Measurements from ENCODE around the gene PRICKLE2. TPM values are rescaled to one million over a fixed set of nuclear protein-coding genes. Genes with fewer than 3 reads are reported as not detected.
A peak's percentile ranks its signal among the peaks of the same experiment; 100 is the strongest.

The PRICKLE2 gene
- total RNA-seq, 4 donors from 2014 or later, result 71.8 to 99.9 (median 84.4) TPM

DNA sequence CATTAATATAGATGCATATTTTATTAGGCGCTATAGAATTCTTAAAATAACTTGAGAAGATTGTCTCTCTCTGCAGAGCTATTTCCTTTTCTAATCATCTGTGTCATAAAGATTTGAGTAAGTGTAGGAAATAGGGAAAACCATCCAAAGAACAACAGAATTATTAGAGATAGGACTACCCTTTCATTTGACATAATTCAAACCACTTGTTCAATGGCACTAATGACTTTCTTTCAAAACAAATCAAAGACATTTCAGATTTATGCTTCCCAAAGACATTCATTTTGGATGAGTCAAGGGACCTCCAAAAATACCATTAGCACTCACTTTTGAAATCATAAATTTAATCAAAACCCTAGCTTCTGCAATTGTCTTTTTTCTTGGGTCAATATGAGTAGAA lies 29.5 kb downstream of the PRICKLE2 start:
- peak overlapping the region in 3 of 4 donors; percentile 45 to 51 (median 46) for H3K27ac ChIP-seq (replicated peaks in 1 of 4)
- no peaks in the 10 kb centered on the region for H3K9me3 ChIP-seq
- H3K36me3 ChIP-seq, result peaks cover 0 to 17% (median 6%) of the 10 kb centered on the region in 4 donors
- no peak for DNase-seq (ENCODE audit: extremely low spot score)
- no peak for TF ChIP-seq POLR2AphosphoS5 (IDR thresholded peaks at IDR 0.05)
- TF ChIP-seq, protein P1, sequence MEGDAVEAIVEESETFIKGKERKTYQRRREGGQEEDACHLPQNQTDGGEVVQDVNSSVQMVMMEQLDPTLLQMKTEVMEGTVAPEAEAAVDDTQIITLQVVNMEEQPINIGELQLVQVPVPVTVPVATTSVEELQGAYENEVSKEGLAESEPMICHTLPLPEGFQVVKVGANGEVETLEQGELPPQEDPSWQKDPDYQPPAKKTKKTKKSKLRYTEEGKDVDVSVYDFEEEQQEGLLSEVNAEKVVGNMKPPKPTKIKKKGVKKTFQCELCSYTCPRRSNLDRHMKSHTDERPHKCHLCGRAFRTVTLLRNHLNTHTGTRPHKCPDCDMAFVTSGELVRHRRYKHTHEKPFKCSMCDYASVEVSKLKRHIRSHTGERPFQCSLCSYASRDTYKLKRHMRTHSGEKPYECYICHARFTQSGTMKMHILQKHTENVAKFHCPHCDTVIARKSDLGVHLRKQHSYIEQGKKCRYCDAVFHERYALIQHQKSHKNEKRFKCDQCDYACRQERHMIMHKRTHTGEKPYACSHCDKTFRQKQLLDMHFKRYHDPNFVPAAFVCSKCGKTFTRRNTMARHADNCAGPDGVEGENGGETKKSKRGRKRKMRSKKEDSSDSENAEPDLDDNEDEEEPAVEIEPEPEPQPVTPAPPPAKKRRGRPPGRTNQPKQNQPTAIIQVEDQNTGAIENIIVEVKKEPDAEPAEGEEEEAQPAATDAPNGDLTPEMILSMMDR (IDR thresholded peaks at IDR 0.05), result no peak
- TF ChIP-seq EP300 (IDR thresholded peaks at IDR 0.05), result no peak
- no peak overlapping the region for H3K4me3 ChIP-seq
- WGBS, result 81% methylated on average over 1 of the region's 1 CpG
- H3K27me3 ChIP-seq, result no peaks in the 10 kb centered on the region
- intact Hi-C loops (cut with DNase I), result no loop called here
- peaks cover 8 to 67% (median 56%) of the 10 kb centered on the region in 4 donors for H3K4me1 ChIP-seq

DNA sequence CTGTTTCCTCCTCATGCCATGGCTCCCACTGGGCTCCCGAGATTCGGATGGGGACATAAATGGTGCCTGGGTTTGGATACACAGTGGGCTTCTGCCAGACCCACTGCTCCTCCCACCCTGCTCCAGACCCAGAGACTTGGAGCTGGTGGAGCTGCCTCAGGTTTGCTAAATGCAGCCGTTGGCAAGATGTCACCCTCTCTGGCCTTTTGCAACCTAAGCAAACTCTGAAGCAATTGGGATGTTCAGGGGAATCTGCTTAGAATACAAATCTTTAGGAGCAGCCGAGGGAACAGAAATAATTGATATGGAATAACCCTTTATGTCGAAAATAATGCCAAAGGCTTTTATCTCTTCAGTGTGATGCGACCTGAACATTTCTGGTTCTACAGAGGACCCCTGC lies 33.4 kb downstream of the PRICKLE2 start:
- H3K9me3 ChIP-seq, result no peaks in the 10 kb centered on the region
- H3K36me3 ChIP-seq, result no peaks in the 10 kb centered on the region
- TF ChIP-seq POLR2A (IDR thresholded peaks at IDR 0.05; ENCODE audit: low read depth), result no peak
- TF ChIP-seq EP300 (IDR thresholded peaks at IDR 0.05), result no peak
- TF ChIP-seq POLR2AphosphoS5 (IDR thresholded peaks at IDR 0.05), result no peak
- TF ChIP-seq, protein P1 (IDR thresholded peaks at IDR 0.05), result no peak
- no peaks in the 10 kb centered on the region for H3K27me3 ChIP-seq
- peaks cover 45 to 89% (median 83%) of the 10 kb centered on the region in 4 donors for H3K4me1 ChIP-seq
- DNase-seq (ENCODE audit: extremely low spot score), result peak; percentile 62
- WGBS, result 91% methylated on average over 6 of the region's 6 CpGs
- peak overlapping the region in 3 of 4 donors; percentile 12 to 84 (median 81) for H3K27ac ChIP-seq (replicated peaks in 1 of 4)
- intact Hi-C loops (cut with DNase I), result no loop called here
- no peak overlapping the region for H3K4me3 ChIP-seq

DNA sequence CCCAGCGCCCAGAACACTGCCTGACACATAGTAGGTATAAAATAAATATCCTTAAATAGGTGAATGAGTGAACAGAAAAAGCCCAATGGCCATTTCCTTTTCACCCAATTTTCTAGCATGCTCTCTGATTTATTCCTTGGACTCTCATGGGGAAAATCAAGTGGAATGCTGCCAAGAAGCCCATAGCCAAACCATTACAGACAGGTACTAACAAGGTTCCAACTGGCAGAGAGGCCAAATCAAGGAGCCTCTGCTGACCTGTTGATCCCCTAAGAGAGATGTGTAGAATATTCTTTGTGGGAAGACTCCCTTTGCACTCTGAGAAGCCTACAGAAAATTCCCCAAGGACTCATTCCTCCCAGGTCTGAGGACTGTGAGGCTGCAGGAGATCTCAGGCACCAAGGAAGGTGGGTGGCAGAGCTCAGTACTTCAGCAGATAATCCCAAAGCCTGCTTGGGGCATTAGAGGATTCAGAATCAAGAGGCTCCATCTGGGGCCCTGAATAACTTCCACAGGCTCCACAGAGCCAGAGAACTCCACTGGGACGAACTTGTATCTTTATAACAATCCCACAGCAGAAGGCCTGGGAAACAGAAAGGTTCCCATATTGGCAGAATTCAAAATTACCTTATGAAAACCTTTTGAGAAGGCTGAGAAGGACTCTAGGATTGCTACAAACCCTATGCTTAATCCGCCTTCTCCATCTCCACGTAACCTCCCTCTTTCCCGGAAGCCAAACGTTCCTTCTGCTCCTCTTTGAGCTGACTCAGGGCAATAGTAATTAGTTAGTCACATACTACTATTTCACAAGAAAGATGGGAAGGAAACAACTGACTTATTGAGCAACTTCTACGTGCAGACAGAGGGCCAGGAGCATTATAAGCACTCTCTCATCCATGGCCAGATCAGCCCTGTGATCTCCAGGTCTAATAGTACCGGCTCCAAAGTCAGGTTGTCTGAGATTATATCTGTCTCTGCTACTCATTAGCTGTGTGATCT lies 34.5 kb downstream of the PRICKLE2 start:
- Histone ChIP-seq H3K27ac (replicated peaks in 1 of 4) (peak overlapping the region; percentile 77 to 87 (median 82)), H3K4me3 (no peak overlapping the region), H3K4me1 (peaks cover 54 to 91% (median 86%) of the 10 kb centered on the region in 4 donors), H3K27me3 (no peaks in the 10 kb centered on the region), H3K9me3 (no peaks in the 10 kb centered on the region), H3K36me3 (no peaks in the 10 kb centered on the region)
- intact Hi-C loops (cut with DNase I), result no loop called here
- peak in 1 of 2 donors; percentile 51 for TF ChIP-seq POLR2AphosphoS5 (IDR thresholded peaks at IDR 0.05)
- no peak for TF ChIP-seq POLR2A (IDR thresholded peaks at IDR 0.05; ENCODE audit: low read depth)
- WGBS, result 79% methylated on average over 8 of the region's 8 CpGs
- peak; percentile 70 for DNase-seq (ENCODE audit: extremely low spot score)

DNA sequence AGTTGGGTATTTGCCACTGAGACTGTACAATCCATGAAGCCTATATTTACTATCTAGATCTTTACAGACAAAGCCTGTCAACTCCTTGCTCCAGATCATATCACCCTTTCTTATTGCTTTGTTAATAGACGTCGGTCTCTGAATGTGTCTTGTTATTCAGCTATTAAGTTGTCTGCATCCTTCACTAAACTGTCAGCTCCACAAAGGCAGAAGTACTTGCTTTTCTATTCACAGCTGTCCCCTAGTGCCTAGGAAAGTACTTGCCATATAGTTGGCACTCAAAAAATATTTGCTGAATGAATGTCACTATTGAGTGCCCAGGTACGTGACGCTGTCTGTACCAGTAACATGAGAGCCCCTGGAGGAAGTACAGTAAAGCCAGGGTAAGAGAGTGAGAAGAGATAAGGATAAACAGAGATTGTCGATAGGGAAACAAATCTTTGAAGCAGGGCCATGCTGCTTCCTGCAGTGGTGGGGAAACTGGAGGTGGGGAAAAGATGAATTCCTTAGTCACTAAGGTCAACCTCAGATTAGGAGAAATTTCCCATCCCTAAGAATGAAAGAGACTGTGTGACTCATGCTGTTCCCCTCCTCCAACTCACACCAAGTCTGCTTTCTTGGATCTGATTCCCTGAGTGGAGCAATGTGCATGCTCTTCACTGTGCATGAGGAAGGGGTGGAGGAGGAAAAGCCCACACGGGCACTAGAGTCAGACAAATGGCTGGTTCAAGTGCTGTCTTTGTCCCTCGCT lies 36.3 kb downstream of the PRICKLE2 start:
- peaks cover 69 to 92% (median 90%) of the 10 kb centered on the region in 4 donors for H3K4me1 ChIP-seq
- 33% methylated on average over 7 of the region's 7 CpGs for WGBS
- intact Hi-C loops (cut with DNase I), result loop anchor here (10.0 kb wide), 1 partner anchor 296 kb away; no protein-coding TSS in a partner anchor

More for the DNA sequence above, 36.3 kb downstream of the PRICKLE2 start:
- Histone ChIP-seq H3K4me3 (no peak overlapping the region), H3K9me3 (no peaks in the 10 kb centered on the region), H3K27ac (replicated peaks in 1 of 4) (peak overlapping the region; percentile 77 to 87 (median 82)), H3K27me3 (no peaks in the 10 kb centered on the region), H3K36me3 (no peaks in the 10 kb centered on the region)
- peak; percentile 83 for DNase-seq (ENCODE audit: extremely low spot score)
- TF ChIP-seq POLR2AphosphoS5 (IDR thresholded peaks at IDR 0.05) (peak; percentile 75 to 81), POLR2A (IDR thresholded peaks at IDR 0.05; ENCODE audit: low read depth) (no peak), EP300 (IDR thresholded peaks at IDR 0.05) (no peak)
- TF ChIP-seq, protein P1 (IDR thresholded peaks at IDR 0.05), result no peak

Measured in esophagus muscularis mucosa (tissue), 4 donors.